HG03457 (cell line): ENCODE measurements around the gene AIP.
"Not testable (repeated sequence)": the region's sequence is repeated elsewhere in the genome, so short reads cannot be mapped to it uniquely, and the experiment has no call there.

Experiments
- ATAC-seq: cut with Tn5 transposase; IDR thresholded peaks from one replicate; pipeline ENCODE4 v1.9.1; 2021; ENCODE audit warnings: moderate number of reproducible peaks; ENCODE audit not compliant: unreplicated experiment

Gene AIP

GRCh38 chr11:67505605-67506396 lies 23.0 kb downstream of the AIP start:
- no peak for ATAC-seq

GRCh38 chr11:67506426-67507051 lies 23.7 kb downstream of the AIP start:
- ATAC-seq = no peak

- no peak for ATAC-seq
Measured at GRCh38 chr11:67507242-67507863, 24.5 kb downstream of the AIP start.

GRCh38 chr11:67507864-67508485 lies 25.1 kb downstream of the AIP start, which contains the start of gene CDK2AP2:
Gene CDK2AP2, minus strand, starts transcription at chr11:67508162. Its CDS starts 80 bp downstream, at chr11:67508082.
- peak; percentile 58 for ATAC-seq

GRCh38 chr11:67508486-67509121 lies 25.8 kb downstream of the AIP start:
- ATAC-seq = peak; percentile 31

- ATAC-seq = no peak
Measured at GRCh38 chr11:67510023-67510345, 27.2 kb downstream of the AIP start.

GRCh38 chr11:67511558-67511957 lies 28.7 kb downstream of the AIP start:
- not testable (repeated sequence) for ATAC-seq

- ATAC-seq = no peak
Measured at GRCh38 chr11:67514116-67514515, 31.3 kb downstream of the AIP start.

- ATAC-seq = no peak
Measured at GRCh38 chr11:67516806-67517205, 34.0 kb downstream of the AIP start.

- no peak for ATAC-seq
Measured at GRCh38 chr11:67517784-67518552, 35.1 kb downstream of the AIP start.

GRCh38 chr11:67519726-67520125 lies 36.9 kb downstream of the AIP start:
- no peak for ATAC-seq

GRCh38 chr11:67520856-67521824 lies 38.3 kb downstream of the AIP start:
- no peak for ATAC-seq

GRCh38 chr11:67521924-67522323 lies 39.1 kb downstream of the AIP start:
- no peak for ATAC-seq

- no peak for ATAC-seq
Measured at GRCh38 chr11:67522338-67522737, 39.5 kb downstream of the AIP start.

- no peak for ATAC-seq
Measured at GRCh38 chr11:67522844-67523555, 40.2 kb downstream of the AIP start, which contains the start of gene CABP2. Gene CABP2, minus strand, starts transcription at chr11:67523446. Its CDS starts 120 bp downstream, at chr11:67523326.

GRCh38 chr11:67523556-67524479 lies 41.0 kb downstream of the AIP start:
- no peak for ATAC-seq

- no peak for ATAC-seq
Measured at GRCh38 chr11:67524480-67524808, 41.6 kb downstream of the AIP start.
